NCI-H1930 (cell line): ENCODE results near the gene PCGF5.
A peak's percentile ranks its signal among the peaks of the same experiment; 100 is the strongest.
"Not testable (repeated sequence)": the region's sequence is repeated elsewhere in the genome, so short reads cannot be mapped to it uniquely, and the experiment has no call there.

Experiments used
- DNase-seq, 2 experiments: peaks; one replicate each; lab custom pipeline; 2025; lab: John Stamatoyannopoulos, UW

The PCGF5 gene

DNA sequence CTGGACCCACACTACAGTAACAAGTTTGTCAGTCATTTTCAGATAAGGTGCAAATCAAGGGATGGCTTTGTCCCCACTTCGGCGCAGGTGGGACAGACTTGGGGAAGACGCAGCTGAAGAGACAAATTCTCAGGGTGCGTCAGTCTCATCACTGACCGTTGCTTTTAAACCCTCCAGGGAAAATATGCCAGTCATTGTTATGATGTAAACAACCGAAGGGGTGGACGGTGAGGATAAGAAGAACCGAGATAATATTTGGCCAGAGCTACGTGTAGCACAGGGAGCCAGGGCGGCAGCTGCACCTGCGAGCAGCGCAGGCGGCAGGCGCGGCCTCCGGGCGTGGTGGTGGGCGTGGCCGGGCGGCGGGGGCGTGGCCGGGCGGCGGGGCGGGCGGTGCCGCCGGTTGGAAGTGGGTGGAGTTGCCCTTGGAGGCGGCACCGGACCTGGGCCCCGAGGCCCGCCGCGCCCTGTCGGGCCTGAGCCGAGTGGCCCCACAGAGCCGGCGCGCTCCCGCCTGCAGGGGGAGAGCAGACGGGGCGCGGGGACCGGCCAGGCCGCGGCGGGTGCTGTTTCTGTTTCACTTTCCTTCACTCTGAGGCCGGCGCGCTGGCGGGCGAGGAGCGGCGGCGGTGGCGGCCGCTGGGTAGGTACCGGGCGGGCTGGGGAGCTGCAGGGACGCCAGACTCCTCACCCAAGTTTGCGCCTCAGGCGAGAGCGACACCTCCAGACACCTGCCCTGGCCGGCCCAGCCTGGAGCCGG, at the start of gene PCGF5:
Gene PCGF5 (plus strand): TSS at position 470 of the 760 bp plus-strand sequence. CDS start 2,209 bp downstream, outside the sequence.
- DNase-seq: peak; percentile 73 to 80

DNA sequence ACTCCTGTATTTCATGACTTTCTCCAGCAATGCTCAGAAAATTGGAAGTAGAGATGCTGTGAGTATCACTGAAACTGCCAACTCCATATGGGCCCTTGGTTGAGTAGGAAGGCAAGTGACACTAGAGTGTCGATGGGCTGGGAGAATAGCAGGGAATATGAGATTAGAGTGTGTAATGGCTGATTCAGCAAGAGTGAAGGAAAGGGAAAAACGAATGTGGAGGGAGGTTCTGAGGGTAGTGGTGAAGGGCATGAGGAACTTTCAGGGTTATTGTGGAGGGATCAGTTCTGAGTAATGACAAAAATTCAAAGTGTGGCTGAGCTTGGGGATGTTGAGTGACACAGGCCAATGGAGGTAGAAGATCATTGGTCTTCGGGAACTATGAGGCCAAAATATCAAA, 49.0 kb upstream of the PCGF5 start:
- DNase-seq: no peak

DNA sequence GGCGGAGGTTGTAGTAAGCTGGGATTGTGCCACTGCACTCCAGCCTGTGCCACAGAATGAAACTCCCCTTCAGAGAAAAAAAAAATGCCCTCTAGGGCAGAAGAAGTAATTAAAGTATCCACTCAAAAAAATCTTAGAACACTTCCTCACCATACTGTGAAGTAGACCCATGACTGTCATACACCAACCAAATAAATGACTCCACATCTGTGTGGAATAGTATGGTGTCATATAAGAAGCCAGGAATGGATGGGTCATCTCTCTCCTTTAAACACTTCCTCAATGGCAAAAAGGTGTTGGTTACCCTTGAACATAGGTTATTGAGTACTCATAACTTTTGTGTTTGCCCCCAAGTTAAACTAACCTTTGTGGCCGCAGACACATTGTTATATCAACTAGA, 48.1 kb upstream of the PCGF5 start:
- DNase-seq: no peak

DNA sequence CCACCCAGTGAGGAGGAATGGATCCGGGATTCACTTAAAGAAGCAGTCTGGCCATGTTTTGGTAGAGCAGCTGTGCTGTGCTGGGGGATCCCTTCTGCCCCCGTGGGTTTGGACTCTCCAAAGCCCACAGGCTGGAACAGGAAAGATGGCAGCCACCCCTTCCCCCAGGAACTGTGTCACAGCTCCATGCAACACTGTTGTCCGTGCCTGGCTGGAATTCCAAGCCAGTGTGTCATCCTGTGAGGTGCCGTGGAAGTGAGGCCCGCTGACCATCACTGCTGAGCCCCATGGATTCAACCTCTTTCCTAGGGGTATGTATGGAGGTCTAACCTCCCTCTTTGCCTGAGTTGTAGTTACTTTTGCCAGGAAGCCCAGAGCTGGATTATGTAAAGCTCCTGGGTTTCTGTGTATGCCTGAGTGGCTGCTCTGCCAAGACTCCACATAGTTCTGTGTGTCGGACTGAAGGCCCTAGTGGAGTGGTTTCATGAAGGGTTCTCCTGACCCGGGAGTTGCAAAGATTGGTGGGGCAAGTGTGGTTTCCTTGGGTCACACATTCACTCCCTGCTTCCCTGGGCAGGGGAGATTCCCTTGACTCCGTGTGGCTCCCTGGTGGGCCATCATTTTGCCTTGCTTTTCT, 35.1 kb upstream of the PCGF5 start:
- DNase-seq: no peak

DNA sequence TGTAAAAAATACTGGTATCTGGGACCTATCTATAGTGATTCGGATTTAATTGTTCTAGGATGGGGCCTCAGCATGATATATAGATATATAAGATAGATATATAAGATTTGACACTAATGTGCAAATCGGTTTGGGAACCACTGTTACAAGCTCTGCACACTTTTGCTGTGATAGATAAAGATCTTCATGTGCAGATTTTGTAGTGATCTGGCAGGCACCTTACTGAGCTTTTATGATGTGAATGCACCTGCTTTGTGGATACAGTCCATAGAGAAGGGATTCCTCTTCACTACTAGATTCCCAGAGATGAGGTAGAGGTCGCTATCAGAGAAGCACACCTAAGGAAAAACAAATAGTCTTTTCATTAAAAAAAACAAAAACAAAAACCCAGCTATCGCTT, 33.3 kb upstream of the PCGF5 start:
- no peak for DNase-seq

DNA sequence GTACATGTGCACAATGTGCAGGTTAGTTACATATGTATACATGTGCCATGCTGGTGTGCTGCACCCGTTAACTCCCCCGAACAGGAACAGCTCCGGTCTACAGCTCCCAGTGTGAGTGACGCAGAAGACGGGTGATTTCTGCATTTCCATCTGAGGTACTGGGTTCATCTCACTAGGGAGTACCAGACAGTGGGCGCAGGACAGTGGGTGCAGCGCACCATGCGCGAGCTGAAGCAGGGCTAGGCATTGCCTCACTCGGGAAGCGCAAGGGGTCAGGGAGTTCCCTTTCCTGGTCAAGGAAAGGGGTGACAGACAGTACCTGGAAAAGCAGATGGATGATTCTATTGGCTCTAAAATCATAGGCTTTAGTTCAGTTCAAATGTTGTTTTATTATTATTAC, 32.5 kb upstream of the PCGF5 start:
- DNase-seq: not testable (repeated sequence)

DNA sequence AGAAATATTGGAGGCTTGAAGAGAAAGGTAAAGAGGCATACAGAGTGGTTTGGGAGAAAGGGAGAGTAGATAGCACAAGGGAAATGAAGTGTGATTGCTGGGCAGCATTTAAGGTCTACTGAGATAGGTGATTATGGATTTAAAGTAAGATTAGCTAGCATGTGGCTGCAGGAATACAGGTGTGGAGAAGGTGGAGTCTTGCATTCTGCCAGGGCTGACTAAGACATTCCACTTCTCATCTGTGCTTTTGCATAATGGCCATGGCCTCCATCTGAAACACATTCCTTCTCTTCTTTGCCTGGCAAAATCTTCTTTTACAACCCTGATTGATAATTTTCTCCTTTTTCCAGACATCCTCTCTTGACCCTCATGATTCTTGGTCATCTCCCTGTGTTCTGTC, 31.6 kb upstream of the PCGF5 start:
- DNase-seq: no peak

DNA sequence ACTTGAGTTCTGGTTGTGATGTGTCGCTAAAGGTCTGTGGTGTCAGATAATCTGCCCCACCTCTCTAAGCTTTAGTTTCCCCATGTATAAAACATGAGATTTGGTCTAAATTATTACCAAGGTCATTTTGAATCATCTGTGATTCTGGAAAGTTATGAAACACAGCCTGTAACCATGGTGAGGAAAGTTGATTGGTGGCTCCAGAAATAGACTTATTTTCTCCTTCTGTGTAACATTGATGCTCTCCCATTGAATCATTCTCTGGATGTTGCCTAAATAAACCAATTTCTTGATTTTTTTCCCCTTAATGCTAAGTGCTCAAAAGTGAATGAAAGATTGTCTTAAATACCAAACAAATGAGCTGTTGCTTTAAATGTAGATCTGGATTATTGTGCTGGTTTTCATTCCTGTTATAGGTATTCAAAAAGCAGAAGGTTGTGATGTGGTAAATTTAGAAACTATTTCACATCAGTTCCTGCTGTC, 30.0 kb upstream of the PCGF5 start:
- no peak for DNase-seq

DNA sequence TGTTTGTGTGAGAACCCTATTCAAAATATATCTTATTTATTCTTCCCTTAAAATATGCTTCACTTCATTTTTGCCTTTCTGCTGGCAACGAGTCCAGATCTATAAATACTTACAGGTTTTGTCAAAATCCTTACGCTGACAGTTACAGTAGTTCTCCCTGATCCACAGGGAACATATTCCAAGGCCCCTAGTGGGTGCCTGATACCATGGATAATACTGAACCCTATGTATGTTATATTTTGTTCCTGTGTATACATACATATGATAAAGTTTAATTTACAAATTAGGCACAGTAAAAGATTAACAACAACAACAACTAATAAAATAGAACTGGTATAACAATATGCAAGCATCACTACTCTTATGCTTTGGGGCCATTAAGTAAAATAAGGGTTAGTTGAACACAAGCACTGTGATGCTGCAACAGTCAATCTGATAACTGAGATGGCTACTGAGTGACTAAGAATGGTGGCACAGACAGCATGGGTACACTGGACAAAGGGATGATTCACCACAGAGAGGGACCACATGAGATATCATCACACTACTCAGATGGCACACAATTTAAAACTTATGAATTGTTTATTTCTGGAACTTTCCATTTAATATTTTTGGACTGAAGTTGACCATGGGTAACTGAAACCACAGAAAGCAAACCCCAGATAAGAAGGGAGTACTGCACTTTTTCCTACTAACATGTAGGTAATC, 29.4 kb upstream of the PCGF5 start:
- DNase-seq: no peak

DNA sequence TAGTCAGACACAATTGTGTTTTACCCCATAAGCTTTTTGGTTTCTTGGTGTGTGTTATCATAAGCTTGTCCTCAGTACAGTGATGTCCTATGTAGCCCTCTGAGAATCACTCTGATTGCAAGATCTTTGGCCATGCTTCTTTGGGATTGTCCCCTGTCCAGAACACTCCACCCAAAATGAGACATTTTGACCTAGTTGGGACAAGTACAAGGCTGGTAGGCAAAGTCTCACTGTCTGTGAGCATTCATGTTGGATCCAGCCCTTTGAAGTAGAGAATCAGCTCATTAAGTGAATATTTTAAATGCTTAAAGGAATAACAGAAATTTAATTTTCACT, 28.9 kb upstream of the PCGF5 start:
- no peak for DNase-seq

DNA sequence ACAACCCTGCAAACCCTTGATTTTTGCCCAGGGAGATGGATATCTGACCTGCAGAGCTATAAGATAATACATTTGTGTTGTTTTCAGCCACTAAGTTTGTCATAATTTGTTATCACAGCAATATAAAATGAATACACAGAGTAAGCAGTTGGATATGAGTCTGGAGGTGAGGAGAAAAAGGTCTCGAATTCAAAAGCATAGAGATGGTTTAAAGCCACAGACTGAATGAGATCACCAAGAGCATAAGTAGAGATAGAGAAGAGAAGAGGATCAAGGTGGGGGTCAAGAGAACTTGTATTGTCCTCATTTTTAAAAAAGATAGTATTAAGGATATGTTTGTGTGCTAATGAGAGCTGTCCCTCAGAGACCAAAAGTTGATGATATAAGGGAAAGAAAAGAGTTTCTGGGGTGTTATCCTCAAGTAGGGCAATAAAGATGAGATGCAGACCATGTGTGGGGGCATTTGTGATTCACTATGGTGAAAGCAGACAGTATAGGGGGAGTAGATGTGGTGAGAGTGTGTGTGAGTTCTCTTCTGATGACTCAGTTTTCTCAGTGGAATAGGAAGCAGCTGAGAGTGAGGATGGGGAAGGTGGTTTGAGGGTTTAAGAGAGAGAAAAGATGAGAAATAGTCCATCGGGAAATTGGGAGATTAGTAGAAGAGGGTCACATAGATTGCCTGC, 25.8 kb upstream of the PCGF5 start:
- DNase-seq: no peak

DNA sequence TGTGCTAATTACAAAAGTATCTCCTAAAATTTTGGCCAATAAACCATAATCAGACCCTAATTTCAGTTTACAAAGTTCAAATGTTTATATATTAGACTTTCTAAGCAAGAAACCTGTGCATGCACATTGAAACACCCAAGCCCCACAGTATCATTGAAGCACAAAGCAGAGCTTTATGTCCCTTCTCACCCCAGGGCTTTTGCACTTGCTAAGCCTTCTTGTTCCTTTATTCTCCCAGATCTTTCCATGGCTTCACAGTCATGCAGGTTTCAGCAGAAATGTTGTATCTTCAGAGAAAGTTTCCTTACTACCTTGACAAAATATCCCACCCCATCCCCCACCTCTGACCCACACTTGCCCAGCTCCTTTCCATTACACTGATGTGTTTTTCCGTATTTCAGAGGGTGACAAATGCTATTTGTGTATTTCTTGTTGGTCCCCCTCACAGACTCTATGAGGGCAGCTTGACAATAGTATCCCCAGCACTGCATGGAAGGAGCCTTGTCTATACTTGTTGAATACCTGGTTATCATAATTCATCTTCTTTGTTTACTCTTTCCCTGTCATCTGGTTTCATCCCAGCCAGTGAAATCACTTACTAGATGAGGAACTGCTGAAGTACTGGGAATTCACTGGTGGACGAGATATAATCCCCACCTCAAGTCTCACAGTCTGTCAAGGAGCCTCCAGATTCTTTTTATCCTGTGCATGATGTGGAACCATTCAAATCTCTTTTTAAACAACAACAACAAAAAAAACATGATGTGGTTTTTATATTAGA, 24.0 kb upstream of the PCGF5 start:
- DNase-seq: no peak

DNA sequence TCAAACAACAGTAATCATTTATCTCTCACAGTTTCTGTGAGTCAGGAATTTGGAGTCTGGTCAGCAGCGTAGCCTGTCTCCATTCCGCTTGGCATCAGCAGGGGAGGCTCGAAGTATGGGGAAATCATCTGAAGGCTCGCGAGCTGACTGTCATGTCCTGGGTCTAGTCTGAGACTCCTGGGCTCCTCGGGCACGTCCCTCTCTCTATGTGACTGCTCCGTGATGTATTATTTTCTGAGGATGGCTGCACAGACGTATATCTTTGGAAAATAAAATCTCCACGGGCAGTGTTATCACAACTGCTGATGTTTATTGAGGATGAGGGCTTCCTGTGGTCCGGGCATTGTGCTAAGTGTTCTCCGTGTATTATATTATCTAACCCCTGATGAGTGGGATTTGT, 23.3 kb upstream of the PCGF5 start:
- no peak for DNase-seq

DNA sequence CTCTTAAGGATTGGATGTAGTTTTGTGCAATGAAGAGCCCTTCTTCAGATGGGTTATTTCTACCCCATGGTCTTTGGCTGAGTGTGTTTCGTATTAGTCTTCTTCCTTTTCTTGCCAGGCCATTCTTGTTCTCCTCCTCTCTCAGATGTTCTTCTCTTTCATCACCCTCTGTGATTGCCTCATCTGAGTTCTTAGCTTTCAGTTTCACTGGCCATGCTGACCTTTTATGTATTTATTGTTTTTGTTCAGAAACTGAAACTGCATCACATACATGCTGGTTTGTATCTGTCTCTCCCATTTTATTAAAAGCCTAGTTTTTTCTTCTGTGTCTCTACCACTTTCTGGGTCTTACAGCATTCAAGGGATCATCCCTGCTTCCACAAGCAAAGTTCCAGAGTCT, 21.7 kb upstream of the PCGF5 start:
- no peak for DNase-seq

DNA sequence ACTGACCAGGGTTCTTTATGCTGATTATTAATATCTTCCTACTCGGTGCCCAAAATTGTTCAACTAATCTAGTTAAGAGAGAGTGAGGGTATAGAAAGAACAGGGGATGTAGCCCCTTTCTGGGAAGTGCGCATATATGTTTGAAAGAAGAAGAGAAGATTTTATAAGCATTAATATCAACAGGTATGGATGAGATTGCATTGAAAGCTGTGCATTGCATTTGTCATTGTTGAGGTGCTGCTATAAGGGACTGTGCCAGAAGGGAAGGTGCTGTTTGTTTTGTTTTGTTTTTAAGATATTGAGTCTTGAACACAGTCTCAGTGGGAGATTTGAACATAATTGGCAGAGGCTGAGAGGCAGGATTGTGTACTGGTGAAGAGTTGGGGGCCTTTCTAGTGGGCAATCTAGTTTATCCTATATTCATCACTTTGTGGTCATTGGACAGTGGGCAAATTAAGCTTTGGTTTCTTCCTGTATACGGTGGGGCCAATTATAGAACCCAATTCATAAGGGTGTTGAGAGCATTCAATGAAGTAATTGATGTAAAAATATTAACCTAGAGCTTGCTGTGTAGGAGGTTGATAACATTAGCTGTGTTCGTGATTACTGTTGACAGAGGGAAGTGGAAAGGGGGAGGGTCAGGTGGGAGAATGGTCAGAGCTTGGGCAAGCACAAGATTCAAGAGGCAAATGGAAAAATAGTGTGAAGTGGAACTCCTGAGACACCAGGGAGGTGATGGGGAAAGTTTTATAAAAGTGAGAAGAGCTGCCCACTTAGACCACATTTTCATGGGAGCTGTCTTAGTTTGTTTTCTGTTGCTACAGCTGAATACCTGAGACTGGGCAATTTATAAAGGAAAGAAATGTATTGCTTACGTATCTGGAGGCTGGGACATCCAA, 19.9 kb upstream of the PCGF5 start:
- DNase-seq: no peak

DNA sequence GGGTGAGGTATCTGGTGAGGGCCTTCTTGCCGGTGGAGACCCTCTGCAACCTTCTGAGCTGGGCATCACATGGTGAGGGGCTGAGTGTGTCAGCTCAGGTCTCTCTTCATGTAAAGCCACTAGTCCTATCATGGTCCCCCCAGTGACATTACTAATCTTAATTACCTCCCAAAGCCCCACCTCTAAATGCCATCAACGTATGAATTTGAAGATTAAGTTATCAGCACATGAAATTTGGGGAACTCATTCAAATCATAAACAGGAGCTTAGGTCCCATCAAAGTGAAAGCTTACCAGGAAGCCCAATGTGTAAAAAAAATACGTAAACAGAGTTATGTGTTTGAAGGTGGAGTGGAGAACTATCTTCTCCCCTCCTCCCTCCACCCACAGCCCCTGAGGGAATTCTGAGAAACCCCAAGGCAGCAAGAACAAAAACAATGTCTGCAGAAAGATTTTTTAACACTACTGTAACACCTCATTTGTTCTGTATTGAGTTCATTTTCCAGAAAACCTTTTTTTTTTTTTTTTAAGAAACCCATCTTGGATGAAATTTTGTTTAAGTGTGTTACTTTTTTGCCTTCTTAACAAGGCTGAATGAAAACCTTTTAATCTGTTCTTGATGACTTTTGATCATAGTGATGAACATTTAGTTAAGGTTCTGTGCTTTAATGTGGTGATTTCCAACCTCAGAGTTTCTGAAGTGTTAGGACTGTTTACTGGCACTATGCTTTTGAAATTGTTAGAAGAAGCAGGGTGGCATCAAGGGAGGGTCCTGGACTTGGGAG, 19.1 kb upstream of the PCGF5 start:
- DNase-seq: no peak

DNA sequence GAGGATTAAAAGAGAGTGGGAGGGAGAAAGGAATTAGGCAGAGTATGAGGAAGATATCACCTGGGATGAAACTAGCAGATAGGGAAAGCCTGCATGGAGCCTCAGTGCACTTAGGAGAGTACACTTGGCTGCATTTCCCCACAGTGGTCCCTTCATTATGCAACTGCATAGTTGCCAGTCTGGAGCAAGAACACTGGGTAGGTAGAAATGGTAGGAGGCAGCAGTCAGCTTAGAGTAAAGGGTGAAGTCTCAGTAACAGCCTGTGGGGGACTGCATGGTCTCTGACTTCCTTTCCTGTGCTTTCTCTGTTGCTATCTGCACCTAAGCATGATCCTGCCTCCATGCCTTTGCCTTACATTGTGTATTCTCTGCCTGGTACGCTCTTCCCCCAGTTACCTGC, 14.0 kb upstream of the PCGF5 start:
- DNase-seq: no peak

DNA sequence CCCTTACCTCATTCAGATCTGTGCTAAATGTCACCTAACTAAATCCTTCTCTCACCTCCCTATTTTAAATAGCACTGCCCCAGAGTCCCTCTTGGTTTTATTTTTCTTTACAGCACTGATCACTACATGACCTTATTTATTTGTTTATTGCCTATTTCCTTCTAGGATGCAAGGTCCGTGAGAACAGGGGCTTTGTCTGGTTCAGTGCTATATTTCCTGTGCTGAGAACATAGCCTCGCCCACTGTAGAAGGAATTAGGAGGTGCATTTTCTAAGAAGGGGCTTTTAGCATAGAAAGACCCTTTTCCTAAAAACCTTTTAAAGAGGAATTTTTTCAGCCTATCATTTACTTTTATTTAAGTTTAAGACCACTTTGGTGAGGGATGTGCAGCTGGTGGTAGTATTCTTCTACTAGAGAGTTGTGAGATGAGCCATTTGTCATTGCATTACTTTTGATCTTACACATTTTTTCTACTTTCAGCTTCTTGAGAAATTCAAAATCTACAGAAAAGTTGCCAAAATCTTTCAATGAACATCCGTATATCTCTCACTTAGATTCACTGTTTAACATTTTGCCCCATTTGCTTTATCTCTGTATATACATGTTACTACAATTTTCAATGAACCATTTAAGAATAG, 13.5 kb upstream of the PCGF5 start:
- DNase-seq: no peak

DNA sequence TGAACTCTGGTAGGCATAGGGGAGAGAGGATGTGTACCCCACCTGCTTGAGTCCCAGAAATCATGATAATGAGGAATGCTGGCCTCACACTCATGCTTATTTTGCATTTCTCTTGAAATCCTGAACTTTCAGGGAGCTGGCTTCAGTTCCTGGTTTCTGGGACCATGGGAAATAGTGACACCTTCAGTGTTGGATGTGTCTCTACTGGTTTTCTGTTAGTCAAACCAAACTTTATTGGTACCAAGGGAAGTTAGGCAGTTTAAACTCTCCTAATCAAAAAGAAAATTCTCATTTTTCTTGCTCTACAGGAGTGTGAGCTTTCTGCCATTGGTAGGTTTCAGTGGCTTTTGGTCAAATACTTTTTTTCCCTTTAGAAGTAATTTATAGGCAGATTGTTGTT, 11.8 kb upstream of the PCGF5 start:
- DNase-seq: no peak
